ENCODE results near the gene DDX53.

DNA sequence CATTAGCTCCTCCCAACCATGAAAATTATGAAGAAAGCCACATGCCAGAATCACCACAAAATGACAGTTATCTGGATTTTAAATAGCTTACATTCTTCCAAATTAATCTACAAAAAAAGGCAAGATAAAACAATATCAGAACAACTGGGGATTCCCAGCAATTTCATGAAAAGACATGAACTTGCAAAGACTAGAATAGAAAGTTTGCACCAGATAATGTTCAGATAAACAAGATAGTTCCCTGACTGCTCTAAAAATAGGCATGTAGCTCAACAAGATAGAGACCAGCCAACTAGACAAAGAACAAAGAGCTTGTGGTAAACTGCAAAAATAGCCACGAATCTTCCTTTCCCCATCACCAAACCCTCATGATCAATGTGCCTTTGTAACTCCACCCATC, 30.3 kb upstream of the DDX53 start:
- TF ChIP-seq, protein P1, sequence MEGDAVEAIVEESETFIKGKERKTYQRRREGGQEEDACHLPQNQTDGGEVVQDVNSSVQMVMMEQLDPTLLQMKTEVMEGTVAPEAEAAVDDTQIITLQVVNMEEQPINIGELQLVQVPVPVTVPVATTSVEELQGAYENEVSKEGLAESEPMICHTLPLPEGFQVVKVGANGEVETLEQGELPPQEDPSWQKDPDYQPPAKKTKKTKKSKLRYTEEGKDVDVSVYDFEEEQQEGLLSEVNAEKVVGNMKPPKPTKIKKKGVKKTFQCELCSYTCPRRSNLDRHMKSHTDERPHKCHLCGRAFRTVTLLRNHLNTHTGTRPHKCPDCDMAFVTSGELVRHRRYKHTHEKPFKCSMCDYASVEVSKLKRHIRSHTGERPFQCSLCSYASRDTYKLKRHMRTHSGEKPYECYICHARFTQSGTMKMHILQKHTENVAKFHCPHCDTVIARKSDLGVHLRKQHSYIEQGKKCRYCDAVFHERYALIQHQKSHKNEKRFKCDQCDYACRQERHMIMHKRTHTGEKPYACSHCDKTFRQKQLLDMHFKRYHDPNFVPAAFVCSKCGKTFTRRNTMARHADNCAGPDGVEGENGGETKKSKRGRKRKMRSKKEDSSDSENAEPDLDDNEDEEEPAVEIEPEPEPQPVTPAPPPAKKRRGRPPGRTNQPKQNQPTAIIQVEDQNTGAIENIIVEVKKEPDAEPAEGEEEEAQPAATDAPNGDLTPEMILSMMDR (IDR thresholded peaks at IDR 0.05), result no peak
- TF ChIP-seq POLR2A (IDR thresholded peaks at IDR 0.05), result no peak

Measured in ovary (tissue), 3 donors.